Measurements from ENCODE around the gene ATE1.

ATE1 gene

GRCh38 chr10:121832647-121833046, 95.2 kb downstream of the ATE1 start:
- TF ChIP-seq TAF1 (IDR thresholded peaks at IDR 0.05; ENCODE audit: borderline replicate concordance, insufficient read depth, low read length) (no peak), SIN3A (IDR thresholded peaks at IDR 0.05; ENCODE audit: borderline replicate concordance, insufficient read depth, low read length) (no peak), FOXP2 (optimal IDR thresholded peaks at IDR 0.05; ENCODE audit: borderline replicate concordance, extremely low read depth, extremely low read length, insufficient read depth) (no peak), REST (IDR thresholded peaks at IDR 0.05; ENCODE audit: insufficient read depth in 1 of 2, low read depth in 2 of 2, low read length in 2 of 2) (no peak), POLR2AphosphoS5 (IDR thresholded peaks at IDR 0.05; ENCODE audit: low read depth, low read length) (no peak)

- no peak for TF ChIP-seq SIN3A (IDR thresholded peaks at IDR 0.05; ENCODE audit: borderline replicate concordance, insufficient read depth, low read length)
- TF ChIP-seq POLR2AphosphoS5 (IDR thresholded peaks at IDR 0.05; ENCODE audit: low read depth, low read length), result no peak
- TF ChIP-seq FOXP2 (optimal IDR thresholded peaks at IDR 0.05; ENCODE audit: borderline replicate concordance, extremely low read depth, extremely low read length, insufficient read depth), result no peak
- no peak for TF ChIP-seq REST (IDR thresholded peaks at IDR 0.05; ENCODE audit: insufficient read depth in 1 of 2, low read depth in 2 of 2, low read length in 2 of 2)
- no peak for TF ChIP-seq TAF1 (IDR thresholded peaks at IDR 0.05; ENCODE audit: borderline replicate concordance, insufficient read depth, low read length)
These were observed 96.1 kb downstream of the ATE1 start for GRCh38 chr10:121831777-121832176.

- TF ChIP-seq SIN3A (IDR thresholded peaks at IDR 0.05; ENCODE audit: borderline replicate concordance, insufficient read depth, low read length) (no peak), POLR2AphosphoS5 (IDR thresholded peaks at IDR 0.05; ENCODE audit: low read depth, low read length) (no peak), REST (IDR thresholded peaks at IDR 0.05; ENCODE audit: insufficient read depth in 1 of 2, low read depth in 2 of 2, low read length in 2 of 2) (no peak), TAF1 (IDR thresholded peaks at IDR 0.05; ENCODE audit: borderline replicate concordance, insufficient read depth, low read length) (no peak), FOXP2 (optimal IDR thresholded peaks at IDR 0.05; ENCODE audit: borderline replicate concordance, extremely low read depth, extremely low read length, insufficient read depth) (no peak)
These were observed 96.6 kb downstream of the ATE1 start for GRCh38 chr10:121831237-121831636.

GRCh38 chr10:121830101-121830500, 97.7 kb downstream of the ATE1 start:
- no peak for TF ChIP-seq SIN3A (IDR thresholded peaks at IDR 0.05; ENCODE audit: borderline replicate concordance, insufficient read depth, low read length)
- no peak for TF ChIP-seq POLR2AphosphoS5 (IDR thresholded peaks at IDR 0.05; ENCODE audit: low read depth, low read length)
- no peak for TF ChIP-seq FOXP2 (optimal IDR thresholded peaks at IDR 0.05; ENCODE audit: borderline replicate concordance, extremely low read depth, extremely low read length, insufficient read depth)
- TF ChIP-seq REST (IDR thresholded peaks at IDR 0.05; ENCODE audit: insufficient read depth in 1 of 2, low read depth in 2 of 2, low read length in 2 of 2), result no peak
- TF ChIP-seq TAF1 (IDR thresholded peaks at IDR 0.05; ENCODE audit: borderline replicate concordance, insufficient read depth, low read length), result no peak

- TF ChIP-seq REST (IDR thresholded peaks at IDR 0.05; ENCODE audit: insufficient read depth in 1 of 2, low read depth in 2 of 2, low read length in 2 of 2) (no peak), SIN3A (IDR thresholded peaks at IDR 0.05; ENCODE audit: borderline replicate concordance, insufficient read depth, low read length) (no peak), POLR2AphosphoS5 (IDR thresholded peaks at IDR 0.05; ENCODE audit: low read depth, low read length) (no peak), FOXP2 (optimal IDR thresholded peaks at IDR 0.05; ENCODE audit: borderline replicate concordance, extremely low read depth, extremely low read length, insufficient read depth) (no peak), TAF1 (IDR thresholded peaks at IDR 0.05; ENCODE audit: borderline replicate concordance, insufficient read depth, low read length) (no peak)
These were observed 99.8 kb downstream of the ATE1 start for GRCh38 chr10:121828045-121828444.
